HepG2 (cell line): ENCODE measurements around the gene MYOM1. TPM values are rescaled to one million over a fixed set of nuclear protein-coding genes. Genes with fewer than 3 reads are reported as not detected.

Experiments
- ATAC-seq: fragments of 200-7000 bp; cut with Tn5 transposase; 3 replicates; pipeline ENCODE4 v1.9.1; 2020; ENCODE audit warnings: mild to moderate bottlenecking, moderate library complexity
- BruUV-seq: library from RNA; stranded (reverse); fragments of 400-500 nt; replicated peaks from 2 replicates; lab custom pipeline; 2021; lab: Mats Ljungman, UMichigan
- CTCF ChIA-PET: fragments of 300-600 bp; formaldehyde crosslinking; extraction: SDS; loops from one replicate; lab custom pipeline; 2021; ENCODE audit warnings: low total read pairs, inconsistent platforms, low intra/inter-chr PET ratio; lab: Yijun Ruan, JAX
- POLR2A ChIA-PET: fragments of 350-600 bp; sonication (Branson Sonifier 250); formaldehyde crosslinking; loops from one replicate; lab custom pipeline; 2020; ENCODE audit warnings: antibody characterized with exemption, inconsistent platforms; lab: Yijun Ruan, JAX
- DNase-seq: peaks from one replicate; pipeline ENCODE4 v3.0.0-alpha.2; 2015; ENCODE audit warnings: low spot score
- FAIRE-seq: peaks from 3 replicates; lab custom pipeline; 2011; peaks lifted over from hg19 to GRCh38; lab: Jason Lieb, UNC
- H2AFZ ChIP-seq: one replicate; pipeline ENCODE4 v1.6.1; 2011; ENCODE audit warnings: low read length, inconsistent platforms
- H3K27ac ChIP-seq: fragments of 300-600 bp; 3 replicates; pipeline ENCODE4 v1.8.0; 2011; ENCODE audit warnings: mixed run types, mild to moderate bottlenecking, mixed read lengths, low read length, inconsistent platforms; ENCODE audit not compliant: insufficient read depth; ENCODE audit errors: extremely low read length
- H3K27me3 ChIP-seq, 2 experiments: fragments of 200-600 bp in 1 of 2; 2 replicates in 1 of 2; 3 replicates in 1 of 2; pipeline versions ENCODE4 v1.6.0 to v1.8.0; 2011; ENCODE audit warnings: low read length in 2 of 2, mild to moderate bottlenecking in 2 of 2, moderate library complexity in 2 of 2, inconsistent platforms in 1 of 2; ENCODE audit not compliant: insufficient read depth in 2 of 2, control insufficient read depth in 1 of 2
- H3K36me3 ChIP-seq, 2 experiments: fragments of 200-600 bp in 1 of 2; replicated peaks in 1 of 2; 2 replicates in 1 of 2; 3 replicates in 1 of 2; pipeline versions ENCODE4 v1.5.1 to v1.8.0; 2011; ENCODE audit warnings: low read length in 2 of 2, inconsistent platforms in 1 of 2; ENCODE audit not compliant: insufficient read depth in 2 of 2, control insufficient read depth in 1 of 2
- H3K4me1 ChIP-seq: 2 replicates; pipeline ENCODE4 v1.5.1; 2012; ENCODE audit warnings: low read length, inconsistent platforms; ENCODE audit not compliant: insufficient read depth
- H3K4me2 ChIP-seq: 2 replicates; pipeline ENCODE4 v1.6.0; 2011; ENCODE audit warnings: low read depth, low read length, inconsistent platforms
- H3K4me3 ChIP-seq, 3 experiments: fragments of 200-600 bp in 1 of 3; sonication (generic), shearing (Covaris generic) in 1 of 3; replicated peaks in 1 of 3; 2 replicates each; pipeline ENCODE4 v1.5.1; 2011 to 2016; ENCODE audit warnings: low read length in 3 of 3, inconsistent platforms in 2 of 3, low read depth in 2 of 3, mild to moderate bottlenecking in 2 of 3, control low read depth in 1 of 3, mixed read lengths in 1 of 3; ENCODE audit not compliant: insufficient read depth in 1 of 3
- H3K79me2 ChIP-seq: one replicate; pipeline ENCODE4 v1.6.1; 2011; ENCODE audit warnings: low read length, inconsistent platforms; ENCODE audit not compliant: insufficient read depth
- H3K9ac ChIP-seq: 2 replicates; pipeline ENCODE4 v1.6.0; 2011; ENCODE audit warnings: mild to moderate bottlenecking, low read depth, low read length, inconsistent platforms; ENCODE audit not compliant: insufficient read depth
- H3K9me3 ChIP-seq: 2 replicates; pipeline ENCODE4 v1.5.1; 2012; ENCODE audit warnings: mild to moderate bottlenecking, low read length
- H4K20me1 ChIP-seq: 2 replicates; pipeline ENCODE4 v1.6.0; 2011; ENCODE audit warnings: inconsistent platforms, mild to moderate bottlenecking, low read length, moderate library complexity; ENCODE audit not compliant: insufficient read depth
- FOSL2 ChIP-seq: sonication (generic); formaldehyde crosslinking; IDR thresholded peaks from 2 replicates; pipeline ENCODE4 v1.4.0; 2020; ENCODE audit warnings: missing genetic modification reagents
- FOXA3 ChIP-seq: IDR thresholded peaks from 2 replicates; pipeline ENCODE4 v1.6.1; 2016; ENCODE audit warnings: missing genetic modification reagents, missing compliant biosample characterization
- GATAD2A ChIP-seq: IDR thresholded peaks from 2 replicates; pipeline ENCODE4 v1.6.1; 2016
- GZF1 ChIP-seq: sonication (generic); formaldehyde crosslinking; IDR thresholded peaks from 2 replicates; pipeline ENCODE4 v1.5.1; 2020; ENCODE audit warnings: mild to moderate bottlenecking, missing genetic modification reagents
- HMG20B ChIP-seq: conservative IDR thresholded peaks from 2 replicates; pipeline ENCODE4 v1.6.1; 2016; ENCODE audit warnings: missing genetic modification reagents, missing compliant biosample characterization
- SOX13 ChIP-seq, 3 experiments: fragments of 450-650 bp in 1 of 3; sonication (generic) in 1 of 3; formaldehyde crosslinking in 1 of 3; IDR thresholded peaks in 2 of 3; conservative IDR thresholded peaks in 1 of 3; 2 replicates each; pipeline versions ENCODE4 v1.5.0 to v1.6.1; 2016 to 2020; ENCODE audit warnings: antibody characterized with exemption in 1 of 3, mild to moderate bottlenecking in 1 of 3, missing compliant biosample characterization in 1 of 3, missing genetic modification reagents in 1 of 3, moderate library complexity in 1 of 3
- SRY ChIP-seq: sonication (generic); formaldehyde crosslinking; IDR thresholded peaks from 2 replicates; pipeline ENCODE4 v1.8.0; 2022; ENCODE audit warnings: mild to moderate bottlenecking, missing genetic modification reagents
- ZNF205 ChIP-seq: IDR thresholded peaks from 2 replicates; pipeline ENCODE4 v1.6.1; 2018; ENCODE audit warnings: missing biosample characterization, missing genetic modification reagents
- WGBS: methylation state at CpG from one replicate; pipeline ENCODE4 v1.1.6; 2017; ENCODE audit warnings: low lambda C conversion rate; 5-methylcytosine and 5-hydroxymethylcytosine counted together
- in situ Hi-C: cut with HindIII; loops from 2 replicates; pipeline ENCODE4 v1.10.0; 2017; ENCODE audit warnings: low pct_unique_long_range_greater_than_20kb; ENCODE audit not compliant: extremely low pct_ligation_motif_present
- intact Hi-C: fragments of 100-400 bp; cut with micrococcal nuclease; formaldehyde crosslinking; loops from one replicate; pipeline ENCODE4 v1.10.0; 2022; ENCODE audit not compliant: unreplicated experiment
- polyA plus RNA-seq, 8 experiments: library from polyadenylated mRNA; depleted of rRNA in 3 of 8; stranded (reverse) in 7 of 8; unstranded in 1 of 8; fragments of >200 nt; fragmentation: Illumina TruSeq in 4 of 8; extraction: Trizol in 4 of 8; gene quantifications; 2 replicates each; pipeline versions ENCODE4 v1.2.1 to v1.2.3, GENCODE V29; 2011 to 2016; ENCODE audit warnings: low read depth in 4 of 8, missing spikeins in 1 of 8, mixed read lengths in 1 of 8; ENCODE audit not compliant: insufficient read depth in 1 of 8
- total RNA-seq, 5 experiments: library from RNA; depleted of rRNA; stranded (reverse); fragments of >200 nt; fragmentation: Illumina TruSeq; extraction: Trizol; gene quantifications; 2 replicates each; pipeline ENCODE4 v1.2.3, GENCODE V29; 2016; ENCODE audit warnings: low read depth in 1 of 5
- TF ChIP-seq, protein P1 (sequence below): sonication (generic); formaldehyde crosslinking; IDR thresholded peaks from 2 replicates; pipeline ENCODE4 v1.4.0; 2020; ENCODE audit warnings: missing genetic modification reagents
- TF ChIP-seq, protein P2 (sequence below): sonication (generic); formaldehyde crosslinking; IDR thresholded peaks from 2 replicates; pipeline ENCODE4 v1.4.0; 2020; ENCODE audit warnings: missing genetic modification reagents
- TF ChIP-seq, protein P3 (sequence below): sonication (generic); formaldehyde crosslinking; IDR thresholded peaks from 2 replicates; pipeline ENCODE4 v1.4.0; 2020; ENCODE audit warnings: missing genetic modification reagents
- TF ChIP-seq, protein P4 (sequence below): sonication (generic); formaldehyde crosslinking; IDR thresholded peaks from 2 replicates; pipeline ENCODE4 v1.4.0; 2020; ENCODE audit warnings: low read depth, mild to moderate bottlenecking, missing genetic modification reagents

MYOM1 gene
- total and polyA plus RNA-seq, 2 of the 13 experiments (the other 11 are each of a cell fraction or from before 2014, with no cell fraction given) = 0.46 to 0.98 TPM

DNA sequence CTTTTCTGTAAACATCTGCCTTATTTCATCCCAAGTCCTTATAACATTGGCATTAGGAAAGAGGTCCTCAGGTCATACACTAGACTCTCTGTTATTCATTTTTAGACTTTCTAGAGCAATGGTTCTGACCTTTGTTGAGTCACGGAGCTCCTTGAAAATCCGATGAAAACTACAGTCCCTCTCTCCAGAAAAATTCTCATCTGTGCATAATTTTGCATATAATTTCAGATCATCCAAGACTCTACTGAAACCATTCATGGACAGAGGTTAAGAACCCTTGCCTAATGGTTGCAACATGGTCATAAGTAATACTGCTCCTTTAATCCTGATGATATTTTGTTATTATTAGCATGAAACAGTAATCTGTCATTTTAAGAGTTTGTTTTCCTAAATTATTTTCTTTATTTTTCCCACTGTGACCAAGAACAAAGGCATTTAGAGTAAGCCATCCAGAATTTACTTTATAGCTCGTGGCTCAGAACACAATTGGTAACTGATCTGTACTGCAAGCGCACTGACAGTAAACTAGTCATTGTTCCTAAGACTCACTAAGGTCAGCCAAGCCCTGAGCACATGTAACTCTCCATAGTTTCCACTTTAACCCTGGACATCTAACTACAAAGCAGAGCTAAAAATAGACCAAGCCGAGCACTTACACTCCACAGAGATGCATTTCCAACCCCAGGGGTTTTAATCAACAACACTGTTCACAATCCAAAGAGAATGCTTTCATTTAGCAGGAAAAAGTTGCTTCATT lies 8.4 kb downstream of the MYOM1 start (continued):
- TF ChIP-seq HMG20B (CRISPR knock-in tag) = no peak
- no peak for TF ChIP-seq SRY (CRISPR knock-in tag)

DNA sequence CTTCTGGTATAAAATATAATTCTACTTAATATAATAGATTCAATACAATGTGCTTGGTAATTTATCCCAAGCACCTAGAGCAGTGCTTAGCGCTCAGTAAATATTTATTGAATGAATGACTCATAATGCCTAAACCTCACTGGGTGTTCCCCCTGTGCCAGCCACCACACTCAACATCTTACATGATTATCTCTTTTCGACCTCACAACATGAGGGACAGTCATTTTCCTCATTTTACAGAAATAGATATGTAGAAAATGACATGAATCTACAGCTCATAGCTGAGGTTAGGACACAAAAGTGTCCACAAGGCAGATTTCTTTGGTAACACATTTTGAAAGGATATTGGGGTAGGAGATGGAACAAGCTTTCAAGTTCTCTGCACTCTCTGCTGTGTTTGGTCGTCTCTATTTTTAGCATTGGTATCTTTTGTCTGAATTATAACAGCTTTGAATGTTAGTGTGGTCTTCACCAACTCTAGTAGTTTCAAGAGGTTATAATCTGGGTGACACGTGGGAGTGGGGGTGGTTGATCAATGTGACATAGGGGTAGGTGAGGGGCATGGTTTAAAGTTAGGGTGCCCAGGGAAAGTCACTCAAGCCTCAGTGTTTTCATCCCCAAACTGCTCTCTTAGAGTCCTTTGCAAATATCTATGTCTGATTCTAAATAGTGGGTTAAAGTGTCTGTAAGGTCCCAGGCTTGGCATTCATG lies 9.8 kb downstream of the MYOM1 start:
- Histone ChIP-seq H3K27me3 (no peaks in the 10 kb centered on the region), H4K20me1 (no peaks in the 10 kb centered on the region), H3K79me2 (no peaks in the 10 kb centered on the region), H3K9ac (no peak overlapping the region), H3K9me3 (no peaks in the 10 kb centered on the region), H3K4me1 (peaks cover 59% of the 10 kb centered on the region), H3K4me2 (no peak overlapping the region), H3K4me3 (no peak overlapping the region), H3K36me3 (no peaks in the 10 kb centered on the region), H2AFZ (no peak overlapping the region), H3K27ac (no peak overlapping the region)
- CTCF ChIA-PET = no interaction called here
- FAIRE-seq (no peak), ATAC-seq (no peak), DNase-seq (no peak)
- intact Hi-C loops (no loop called here), in situ Hi-C loops (no loop called here)
- POLR2A ChIA-PET = interaction anchor here (1.8 kb wide), 1 partner anchor 8 kb away, joined by 6 read pairs; no protein-coding TSS in a partner anchor
- WGBS = 77% methylated on average over 4 of the region's 4 CpGs
- BruUV-seq = no TSS peak
- TF ChIP-seq, protein P1, sequence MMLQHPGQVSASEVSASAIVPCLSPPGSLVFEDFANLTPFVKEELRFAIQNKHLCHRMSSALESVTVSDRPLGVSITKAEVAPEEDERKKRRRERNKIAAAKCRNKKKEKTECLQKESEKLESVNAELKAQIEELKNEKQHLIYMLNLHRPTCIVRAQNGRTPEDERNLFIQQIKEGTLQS (CRISPR knock-in tag) = no peak
- TF ChIP-seq, protein P2, sequence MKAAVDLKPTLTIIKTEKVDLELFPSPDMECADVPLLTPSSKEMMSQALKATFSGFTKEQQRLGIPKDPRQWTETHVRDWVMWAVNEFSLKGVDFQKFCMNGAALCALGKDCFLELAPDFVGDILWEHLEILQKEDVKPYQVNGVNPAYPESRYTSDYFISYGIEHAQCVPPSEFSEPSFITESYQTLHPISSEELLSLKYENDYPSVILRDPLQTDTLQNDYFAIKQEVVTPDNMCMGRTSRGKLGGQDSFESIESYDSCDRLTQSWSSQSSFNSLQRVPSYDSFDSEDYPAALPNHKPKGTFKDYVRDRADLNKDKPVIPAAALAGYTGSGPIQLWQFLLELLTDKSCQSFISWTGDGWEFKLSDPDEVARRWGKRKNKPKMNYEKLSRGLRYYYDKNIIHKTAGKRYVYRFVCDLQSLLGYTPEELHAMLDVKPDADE (CRISPR knock-in tag) = no peak
- TF ChIP-seq FOSL2 (CRISPR knock-in tag) (peak; percentile 89), GATAD2A (CRISPR knock-in tag) (0 out of 2 replicates have a peak, but pooled peaks have one; percentile 8), SOX13 (IDR thresholded peaks at IDR 0.05) (no peak), SOX13 (CRISPR knock-in tag; conservative IDR thresholded peaks at IDR 0.05 in 1 of 2, IDR thresholded peaks at IDR 0.05 in 1 of 2) (peak in 1 of 2 experiments; percentile 11; a peak in 1 of 4 replicates), ZNF205 (peak; percentile 97), FOXA3 (CRISPR knock-in tag) (peak; percentile 53; the same call in 1 of the 2 replicates), GZF1 (CRISPR knock-in tag) (no peak)
- TF ChIP-seq, protein P3, sequence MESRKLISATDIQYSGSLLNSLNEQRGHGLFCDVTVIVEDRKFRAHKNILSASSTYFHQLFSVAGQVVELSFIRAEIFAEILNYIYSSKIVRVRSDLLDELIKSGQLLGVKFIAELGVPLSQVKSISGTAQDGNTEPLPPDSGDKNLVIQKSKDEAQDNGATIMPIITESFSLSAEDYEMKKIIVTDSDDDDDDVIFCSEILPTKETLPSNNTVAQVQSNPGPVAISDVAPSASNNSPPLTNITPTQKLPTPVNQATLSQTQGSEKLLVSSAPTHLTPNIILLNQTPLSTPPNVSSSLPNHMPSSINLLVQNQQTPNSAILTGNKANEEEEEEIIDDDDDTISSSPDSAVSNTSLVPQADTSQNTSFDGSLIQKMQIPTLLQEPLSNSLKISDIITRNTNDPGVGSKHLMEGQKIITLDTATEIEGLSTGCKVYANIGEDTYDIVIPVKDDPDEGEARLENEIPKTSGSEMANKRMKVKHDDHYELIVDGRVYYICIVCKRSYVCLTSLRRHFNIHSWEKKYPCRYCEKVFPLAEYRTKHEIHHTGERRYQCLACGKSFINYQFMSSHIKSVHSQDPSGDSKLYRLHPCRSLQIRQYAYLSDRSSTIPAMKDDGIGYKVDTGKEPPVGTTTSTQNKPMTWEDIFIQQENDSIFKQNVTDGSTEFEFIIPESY (CRISPR knock-in tag) = peak; percentile 92
- TF ChIP-seq, protein P4, sequence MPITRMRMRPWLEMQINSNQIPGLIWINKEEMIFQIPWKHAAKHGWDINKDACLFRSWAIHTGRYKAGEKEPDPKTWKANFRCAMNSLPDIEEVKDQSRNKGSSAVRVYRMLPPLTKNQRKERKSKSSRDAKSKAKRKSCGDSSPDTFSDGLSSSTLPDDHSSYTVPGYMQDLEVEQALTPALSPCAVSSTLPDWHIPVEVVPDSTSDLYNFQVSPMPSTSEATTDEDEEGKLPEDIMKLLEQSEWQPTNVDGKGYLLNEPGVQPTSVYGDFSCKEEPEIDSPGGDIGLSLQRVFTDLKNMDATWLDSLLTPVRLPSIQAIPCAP (CRISPR knock-in tag) = no peak
